HCEC 1CT (cell line): ENCODE results near the gene TOM1L2.

Experiments
- DNase-seq: peaks from one replicate; pipeline ENCODE4 v3.0.0-alpha.2; 2017

The TOM1L2 gene

GRCh38 chr17:17844500-17844899 is 127.7 kb downstream of the TOM1L2 start:
- DNase-seq: no peak

- DNase-seq: no peak
Measured at GRCh38 chr17:17844079-17844478, 128.1 kb downstream of the TOM1L2 start.

DNA sequence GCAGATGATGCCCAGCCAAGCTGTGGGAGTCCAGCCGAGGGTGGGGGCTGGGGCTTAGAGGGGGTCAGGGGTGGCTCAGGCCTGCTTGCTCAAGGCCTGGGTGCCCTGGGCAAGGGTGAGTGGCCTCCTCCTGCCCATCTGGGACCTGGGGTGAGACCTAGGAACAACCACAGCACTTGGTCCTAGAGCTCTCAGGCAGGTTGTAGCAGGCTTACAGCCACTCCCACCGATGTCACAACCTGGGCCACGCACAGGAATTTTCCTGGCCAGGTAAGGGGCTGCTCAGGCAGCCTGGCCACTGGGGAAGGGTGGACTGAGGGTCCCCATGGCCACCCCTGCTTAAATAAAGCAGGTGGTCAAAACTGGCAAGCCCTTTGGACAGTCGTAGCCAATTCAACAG is 129.1 kb downstream of the TOM1L2 start:
- no peak for DNase-seq

GRCh38 chr17:17842111-17842876 is 129.9 kb downstream of the TOM1L2 start:
- DNase-seq: no peak

- DNase-seq: no peak
Measured at GRCh38 chr17:17841601-17842025, 130.6 kb downstream of the TOM1L2 start.

- peak; percentile 57 for DNase-seq
Measured at GRCh38 chr17:17840751-17841591, 131.2 kb downstream of the TOM1L2 start.

DNA sequence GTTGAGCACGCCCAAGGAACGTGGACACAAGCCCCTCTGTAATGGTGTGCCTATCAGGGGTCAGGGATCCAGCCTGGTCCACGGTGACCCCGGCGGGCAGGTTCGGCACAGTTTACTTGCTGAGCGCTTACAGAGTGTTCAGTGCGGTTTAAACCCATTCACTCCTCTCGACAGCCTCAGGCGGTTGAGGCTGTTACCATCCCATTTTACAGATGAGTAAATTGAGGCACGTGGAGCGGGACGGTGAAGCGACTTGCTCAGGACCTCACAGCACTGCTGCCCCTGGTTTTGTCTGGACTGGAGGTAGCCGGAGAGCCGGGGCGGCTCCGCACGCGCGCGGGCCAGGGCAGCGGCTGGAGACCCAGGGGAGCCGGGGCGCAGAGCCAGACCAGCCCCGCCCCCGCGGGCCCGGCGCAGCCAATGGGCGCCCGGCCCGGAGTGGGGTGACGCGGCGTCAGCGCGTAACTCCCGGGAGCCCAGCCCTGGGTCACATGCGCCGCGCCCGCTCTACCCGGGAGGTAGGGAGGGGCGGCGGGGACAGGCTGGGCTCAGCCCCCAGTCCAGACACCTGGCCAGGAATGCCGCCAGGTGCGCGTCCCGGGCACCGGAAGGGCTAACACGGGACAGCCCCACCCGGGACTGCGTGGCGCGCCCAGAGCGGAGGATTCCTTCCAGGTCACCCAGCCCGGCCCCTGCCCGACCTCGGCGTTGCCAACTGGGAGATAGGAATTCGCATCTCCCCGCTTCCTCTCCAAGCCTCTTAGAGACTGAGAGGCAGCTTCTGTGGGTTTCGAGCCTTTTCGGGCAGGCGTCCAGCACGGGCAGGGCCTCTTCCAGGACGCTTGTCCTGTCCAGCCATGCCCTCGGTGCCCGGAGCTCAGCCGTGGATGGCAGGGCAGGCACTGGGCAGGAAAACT is 132.2 kb downstream of the TOM1L2 start:
- DNase-seq: peak; percentile 89

DNA sequence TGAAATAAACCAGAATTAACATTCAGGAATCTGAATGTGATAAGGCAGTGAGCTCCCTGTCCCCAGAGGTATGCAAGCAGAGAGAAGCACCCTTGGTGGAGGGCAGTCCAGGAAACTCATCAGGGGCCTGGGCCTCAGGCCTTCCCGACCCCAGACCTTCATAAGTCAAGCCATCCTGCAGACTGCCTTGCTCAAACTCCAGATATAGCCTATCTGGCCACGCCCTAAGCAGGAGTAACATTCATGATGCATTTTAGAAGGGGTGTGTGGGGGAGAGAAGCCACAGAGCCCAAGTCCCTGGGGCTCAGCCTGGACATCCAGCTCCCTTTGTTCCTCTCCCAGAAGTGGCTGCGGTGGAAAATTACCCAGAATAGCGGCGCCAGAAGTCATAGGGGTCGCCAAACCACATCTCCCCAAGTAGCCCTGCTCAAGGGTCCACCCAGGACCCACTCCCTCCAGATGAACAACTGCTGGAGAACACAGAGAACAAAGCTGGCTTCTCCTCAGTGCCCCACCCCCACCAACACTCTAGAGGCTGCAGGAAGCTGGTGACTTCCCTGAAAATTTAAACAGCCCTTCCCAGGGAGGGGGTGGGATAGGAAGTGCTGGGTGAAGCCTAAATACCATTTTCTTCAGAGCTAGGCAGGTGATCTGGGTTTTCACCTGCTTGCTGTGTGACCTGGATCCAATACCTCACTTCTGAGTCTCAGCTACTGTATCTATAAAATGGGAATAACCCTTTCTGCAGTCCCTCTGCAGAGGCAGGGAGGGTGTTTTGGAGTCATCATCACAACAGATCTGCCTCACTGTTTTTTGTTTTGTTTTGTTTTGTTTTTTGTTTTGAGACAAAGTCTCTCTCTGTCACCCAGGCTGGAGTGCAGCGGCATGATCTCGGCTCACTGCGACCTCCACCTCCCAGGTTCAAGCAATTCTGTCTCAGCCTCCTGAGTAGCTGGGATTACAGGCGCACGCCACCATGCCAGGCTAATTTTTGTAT is 133.9 kb downstream of the TOM1L2 start:
- DNase-seq: peak; percentile 44

DNA sequence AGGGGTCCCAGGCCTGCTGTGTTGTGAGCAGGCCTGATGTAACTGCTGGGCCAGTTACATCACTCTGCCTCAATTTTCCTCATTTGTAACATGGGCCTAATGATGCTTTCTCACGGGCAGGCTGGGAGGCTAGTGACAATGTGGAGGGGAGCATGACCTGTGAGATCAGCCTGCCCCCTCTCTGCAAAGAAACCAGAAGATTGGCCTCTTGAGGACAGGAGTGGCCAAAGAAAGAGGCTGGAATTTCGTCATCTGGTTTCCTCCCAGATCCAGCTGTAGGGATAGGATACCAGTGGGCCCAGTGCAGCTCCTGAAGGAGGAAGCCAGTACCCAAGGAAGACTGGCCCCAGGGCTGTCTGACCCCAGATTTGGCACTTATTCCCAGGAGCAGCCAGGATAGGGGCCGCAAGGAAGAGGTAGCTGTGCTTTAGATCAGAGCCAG is 134.8 kb downstream of the TOM1L2 start:
- DNase-seq: peak; percentile 88

- peak; percentile 67 for DNase-seq
Measured at GRCh38 chr17:17836818-17837379, 135.3 kb downstream of the TOM1L2 start, which contains the start of gene SREBF1. Gene SREBF1, minus strand, starts transcription at chr17:17836986. Its CDS starts 169 bp downstream, at chr17:17836817.

- DNase-seq: peak; percentile 88
Measured at GRCh38 chr17:17836250-17836817, 135.9 kb downstream of the TOM1L2 start.

- no peak for DNase-seq
Measured at GRCh38 chr17:17835415-17836249, 136.6 kb downstream of the TOM1L2 start.

DNA sequence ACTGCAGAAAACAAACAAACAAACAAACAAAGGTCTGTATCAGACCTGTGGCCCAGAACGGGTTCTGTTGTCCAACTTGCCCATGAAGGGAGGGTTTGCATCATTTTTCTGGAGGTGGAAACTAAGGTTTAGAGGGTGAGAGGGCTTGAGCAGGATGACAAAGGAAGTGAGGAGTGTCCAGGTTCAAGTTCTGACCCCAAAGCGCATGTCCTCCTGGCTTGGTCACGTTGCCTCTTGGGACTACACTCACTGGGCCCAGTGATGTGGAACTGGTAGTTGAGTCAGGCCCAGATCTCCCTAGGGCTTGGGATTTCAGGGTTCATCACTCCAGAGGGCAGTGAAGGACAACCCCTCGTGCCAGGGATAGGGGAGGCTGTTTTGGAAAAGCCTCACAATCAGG is 137.2 kb downstream of the TOM1L2 start:
- DNase-seq: no peak

- DNase-seq: no peak
Measured at GRCh38 chr17:17833658-17834357, 138.4 kb downstream of the TOM1L2 start.

- no peak for DNase-seq
Measured at GRCh38 chr17:17832032-17832363, 140.2 kb downstream of the TOM1L2 start.

- no peak for DNase-seq
Measured at GRCh38 chr17:17831208-17832031, 140.8 kb downstream of the TOM1L2 start.

DNA sequence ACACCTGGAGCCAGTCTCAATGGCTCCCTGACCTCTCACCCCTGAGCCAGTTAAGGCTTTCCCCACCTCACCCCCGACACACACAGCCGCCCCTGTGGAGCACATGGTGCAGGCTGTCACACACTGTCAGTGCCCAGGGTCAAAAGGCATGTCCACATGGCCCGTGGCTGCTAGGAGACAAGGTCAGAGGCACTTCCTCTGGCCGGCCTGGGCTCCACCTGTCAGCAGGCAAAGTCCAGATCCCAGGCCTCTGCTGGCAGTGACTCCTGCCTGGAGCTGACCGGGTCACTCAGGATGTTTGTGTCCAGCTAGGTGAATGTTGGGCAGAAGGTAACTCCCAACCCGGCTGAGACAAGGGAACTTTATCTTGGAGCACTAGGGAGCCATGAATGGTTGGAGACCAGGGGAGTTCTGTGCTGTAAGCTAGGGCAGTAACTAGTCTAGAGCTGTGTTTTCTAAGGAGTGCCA is 141.4 kb downstream of the TOM1L2 start:
- no peak for DNase-seq

GRCh38 chr17:17830269-17830567 is 142.0 kb downstream of the TOM1L2 start:
- DNase-seq: no peak
